OCI-LY7 (cell line): ENCODE measurements around the gene RBBP6.

Experiments
- EZH2phosphoT487 ChIP-seq: fragments of 200-600 bp; sonication (generic); IDR thresholded peaks from 2 replicates; pipeline ENCODE4 v1.6.1; 2018; ENCODE audit warnings: low read depth, borderline replicate concordance, mild to moderate bottlenecking, mixed run types, antibody characterized with exemption, low read length, moderate library complexity, mixed read lengths
- TF ChIP-seq, protein P1 (sequence below): fragments of 200-600 bp; sonication (generic); conservative IDR thresholded peaks from 2 replicates; pipeline ENCODE4 v1.5.1; 2014; ENCODE audit warnings: mild to moderate bottlenecking, antibody characterized with exemption, low read length, moderate library complexity, mixed read lengths

DNA sequence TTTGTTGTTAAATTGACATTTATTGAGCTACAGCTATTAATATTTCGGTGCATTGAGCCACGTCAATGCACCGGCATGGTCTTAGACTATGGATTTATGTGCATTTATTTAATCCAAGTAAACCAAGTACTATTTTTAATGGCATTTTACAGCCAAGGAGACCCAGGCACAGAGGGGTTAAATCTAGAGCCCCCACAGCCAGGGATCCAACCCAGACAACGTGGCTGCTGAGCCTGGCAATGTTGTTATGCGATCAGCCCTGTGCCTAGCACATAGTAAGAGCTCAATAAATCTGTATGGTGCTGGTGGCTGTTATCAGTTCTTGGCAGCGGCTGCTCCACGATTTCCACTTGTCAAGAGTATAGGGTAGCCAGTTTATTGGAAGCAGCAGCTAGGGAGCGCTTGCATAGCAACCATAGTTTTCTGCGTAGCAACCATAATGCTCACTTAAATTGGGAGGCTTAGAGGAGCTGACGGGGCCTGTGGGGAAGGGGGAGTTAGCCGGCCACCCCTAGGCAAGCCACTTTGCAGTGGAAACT, 541 bp upstream of the RBBP6 start:
- TF ChIP-seq, protein P1, sequence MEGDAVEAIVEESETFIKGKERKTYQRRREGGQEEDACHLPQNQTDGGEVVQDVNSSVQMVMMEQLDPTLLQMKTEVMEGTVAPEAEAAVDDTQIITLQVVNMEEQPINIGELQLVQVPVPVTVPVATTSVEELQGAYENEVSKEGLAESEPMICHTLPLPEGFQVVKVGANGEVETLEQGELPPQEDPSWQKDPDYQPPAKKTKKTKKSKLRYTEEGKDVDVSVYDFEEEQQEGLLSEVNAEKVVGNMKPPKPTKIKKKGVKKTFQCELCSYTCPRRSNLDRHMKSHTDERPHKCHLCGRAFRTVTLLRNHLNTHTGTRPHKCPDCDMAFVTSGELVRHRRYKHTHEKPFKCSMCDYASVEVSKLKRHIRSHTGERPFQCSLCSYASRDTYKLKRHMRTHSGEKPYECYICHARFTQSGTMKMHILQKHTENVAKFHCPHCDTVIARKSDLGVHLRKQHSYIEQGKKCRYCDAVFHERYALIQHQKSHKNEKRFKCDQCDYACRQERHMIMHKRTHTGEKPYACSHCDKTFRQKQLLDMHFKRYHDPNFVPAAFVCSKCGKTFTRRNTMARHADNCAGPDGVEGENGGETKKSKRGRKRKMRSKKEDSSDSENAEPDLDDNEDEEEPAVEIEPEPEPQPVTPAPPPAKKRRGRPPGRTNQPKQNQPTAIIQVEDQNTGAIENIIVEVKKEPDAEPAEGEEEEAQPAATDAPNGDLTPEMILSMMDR, result no peak
- no peak for TF ChIP-seq EZH2phosphoT487
